CD4-positive, alpha-beta T cell treated with Interleukin-15 for 4 hours (primary cell): ENCODE measurements around the gene TMEM269.
"Not testable (repeated sequence)": the region's sequence is repeated elsewhere in the genome, so short reads cannot be mapped to it uniquely, and the experiment has no call there.

Experiments
- DNase-seq: peaks from one replicate; pipeline ENCODE4 v3.0.0-alpha.2; 2020; ENCODE audit warnings: low spot score

TMEM269 gene

DNA sequence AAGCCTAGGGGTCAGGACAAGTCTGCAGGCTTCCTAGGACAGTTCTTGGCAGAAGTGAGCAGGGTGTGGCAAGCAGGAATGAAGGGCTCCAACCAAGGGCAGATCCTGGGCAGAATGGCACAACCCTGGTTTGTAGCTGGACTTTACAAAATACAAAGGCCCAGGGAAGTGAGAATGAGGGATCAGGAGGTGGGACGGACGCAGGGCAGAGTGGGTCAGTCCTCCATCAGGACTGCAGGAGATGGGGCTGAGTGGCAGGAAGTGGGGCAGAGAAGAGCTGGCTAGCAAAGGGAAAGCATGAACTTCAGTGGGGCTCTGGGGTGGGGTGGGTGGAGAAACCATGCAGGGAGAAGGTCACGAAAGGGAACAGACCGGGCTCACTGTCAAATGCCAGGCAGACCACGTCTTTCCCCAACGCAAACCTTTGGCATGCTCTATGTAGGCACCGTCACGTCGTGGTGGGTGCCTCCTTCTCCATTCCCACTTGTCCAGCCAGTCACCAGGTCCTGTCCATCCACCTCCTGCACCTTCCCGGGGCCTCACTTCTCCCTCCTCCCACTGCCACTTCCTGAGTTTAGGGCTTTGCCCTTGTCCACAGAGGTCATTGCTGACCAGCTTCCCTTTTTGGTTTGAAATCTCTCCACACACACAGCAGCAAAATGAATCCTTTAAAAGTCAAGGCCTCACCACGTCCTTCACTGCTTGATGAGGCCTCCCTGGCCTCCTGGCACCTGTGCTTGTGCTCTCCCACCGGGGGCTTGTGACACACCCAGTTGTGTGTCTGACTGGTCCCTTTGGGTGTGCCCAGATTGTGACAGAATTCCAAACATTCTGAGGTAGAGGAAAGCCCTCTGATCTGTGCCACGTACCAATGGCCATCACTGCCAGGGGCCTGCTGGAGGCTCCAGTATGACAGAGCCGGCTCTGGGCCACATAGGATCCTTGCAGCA is 36.1 kb upstream of the TMEM269 start:
- no peak for DNase-seq

DNA sequence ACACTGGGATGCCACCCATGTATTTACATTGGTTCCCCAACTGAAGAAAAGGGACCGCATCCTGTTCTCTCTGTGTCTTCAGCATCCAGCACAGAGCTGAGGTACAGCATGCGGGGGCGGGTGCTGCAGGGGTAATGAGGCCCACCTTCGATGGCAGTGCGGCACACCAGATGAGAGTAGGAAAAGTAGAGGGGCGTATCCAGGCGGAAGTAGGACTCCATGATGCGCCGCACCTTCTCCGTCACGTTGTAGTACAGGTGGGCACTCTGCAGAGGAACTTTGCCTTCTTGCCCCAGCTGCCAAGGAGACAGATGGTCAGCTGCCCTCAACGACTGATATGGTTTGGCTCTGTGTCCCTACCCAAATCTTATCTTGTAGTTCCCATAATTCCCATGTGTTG is 34.8 kb upstream of the TMEM269 start:
- DNase-seq: no peak

DNA sequence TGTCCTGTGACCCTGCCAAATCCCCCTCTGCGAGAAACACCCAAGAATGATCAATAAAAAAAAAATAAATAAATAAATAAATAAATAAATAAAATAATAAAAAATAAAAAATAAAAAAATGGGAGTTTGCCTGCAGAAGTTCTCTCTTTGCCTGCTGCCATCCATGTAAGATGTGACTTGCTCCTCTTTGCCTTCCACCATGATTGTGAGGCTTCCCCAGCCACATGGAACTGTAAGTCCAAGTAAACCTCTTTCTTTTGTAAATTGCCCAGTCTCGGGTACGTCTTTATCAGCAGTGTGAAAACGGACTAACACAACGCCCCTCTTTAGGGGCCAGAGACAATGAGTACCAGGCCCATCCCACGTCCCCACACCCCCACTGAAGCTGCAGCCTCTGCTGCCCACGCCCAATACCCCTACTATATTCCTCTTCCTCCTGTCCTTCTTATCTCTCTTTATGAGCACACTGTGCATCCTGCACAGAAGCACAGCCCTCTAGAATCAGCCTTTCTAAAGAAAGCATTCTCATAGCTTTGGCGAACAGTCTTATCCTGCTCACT is 33.2 kb upstream of the TMEM269 start:
- not testable (repeated sequence) for DNase-seq

DNA sequence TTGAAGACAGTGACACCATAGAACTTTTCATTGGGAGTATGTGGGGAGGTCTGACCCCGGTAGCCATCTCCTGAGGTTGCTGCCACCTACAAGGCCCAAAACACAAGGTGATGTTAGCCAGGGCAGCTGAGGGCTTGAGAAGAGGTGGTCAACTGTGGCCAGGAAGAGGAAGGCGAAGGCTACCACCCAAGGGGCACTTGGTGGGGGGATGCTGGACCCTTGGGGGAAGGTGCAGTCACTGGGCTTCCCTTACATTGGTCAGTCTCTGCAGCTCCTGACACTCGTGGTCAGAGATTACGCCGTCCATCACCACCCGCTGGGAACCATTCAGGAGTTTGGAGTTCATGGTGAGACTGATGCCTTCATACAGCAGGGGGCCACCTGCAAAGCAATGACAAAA is 32.5 kb upstream of the TMEM269 start:
- DNase-seq: no peak

DNA sequence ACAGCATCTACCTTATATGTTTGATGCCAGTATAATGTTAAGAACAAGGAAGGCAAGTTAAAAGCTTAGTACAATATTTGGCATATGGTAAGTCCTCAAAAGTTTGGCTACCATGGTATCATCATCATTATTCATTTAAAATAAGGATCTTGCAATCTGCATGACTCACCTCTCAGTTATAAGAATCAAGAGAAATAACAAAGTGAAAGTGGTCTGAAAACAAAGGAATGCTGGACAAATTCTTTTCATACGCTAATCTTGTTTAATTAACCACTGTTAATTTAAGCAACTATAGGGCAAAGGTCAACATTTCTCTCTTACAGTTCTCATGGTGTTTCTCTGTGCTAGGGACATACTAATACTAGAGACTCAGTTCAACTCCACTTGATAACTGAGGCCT is 31.7 kb upstream of the TMEM269 start:
- DNase-seq: no peak

DNA sequence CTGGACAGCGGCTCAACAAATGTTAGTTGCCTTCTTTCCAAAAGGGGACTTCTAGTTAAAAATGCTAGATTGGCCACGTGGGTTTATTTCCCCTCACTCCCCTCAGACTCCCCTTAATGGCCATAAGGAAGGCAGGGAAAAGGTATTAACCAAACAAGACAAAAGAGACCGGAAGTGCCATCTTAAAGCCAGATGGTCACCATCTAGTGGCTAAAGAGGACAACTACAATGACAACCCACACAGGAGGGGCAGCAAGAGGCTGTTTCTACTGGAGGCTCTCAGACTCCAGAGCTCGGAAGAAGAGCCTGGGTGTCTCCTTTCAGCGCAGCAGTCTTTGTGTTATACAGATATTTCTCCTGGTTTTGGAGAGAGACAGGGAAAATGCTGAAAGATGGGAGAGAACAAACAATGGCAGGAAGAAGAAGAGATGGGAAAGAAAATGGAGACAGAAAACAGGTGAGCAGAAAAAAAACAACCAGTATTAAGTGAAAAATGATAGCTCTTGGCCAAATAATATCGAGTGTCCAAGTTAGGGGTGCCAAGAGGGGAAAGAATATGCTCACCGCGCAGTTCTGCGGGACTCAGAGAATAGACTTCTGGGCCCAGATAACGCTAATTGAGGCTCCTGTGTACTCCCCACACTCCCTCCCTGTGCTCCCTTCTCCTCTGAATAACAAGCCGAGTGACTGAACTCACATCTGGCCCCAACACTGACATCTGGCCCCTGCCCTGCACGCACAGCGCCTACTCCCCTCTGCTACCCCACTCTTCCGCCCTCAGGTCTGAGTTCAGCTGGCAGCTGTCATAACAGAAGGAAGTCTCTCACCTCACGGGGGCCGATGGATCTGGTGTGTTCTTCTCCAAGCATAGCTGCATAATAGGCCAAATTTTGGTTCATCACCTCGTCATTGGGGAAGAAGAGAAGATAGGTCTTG is 27.6 kb upstream of the TMEM269 start:
- peak; percentile 30 for DNase-seq

DNA sequence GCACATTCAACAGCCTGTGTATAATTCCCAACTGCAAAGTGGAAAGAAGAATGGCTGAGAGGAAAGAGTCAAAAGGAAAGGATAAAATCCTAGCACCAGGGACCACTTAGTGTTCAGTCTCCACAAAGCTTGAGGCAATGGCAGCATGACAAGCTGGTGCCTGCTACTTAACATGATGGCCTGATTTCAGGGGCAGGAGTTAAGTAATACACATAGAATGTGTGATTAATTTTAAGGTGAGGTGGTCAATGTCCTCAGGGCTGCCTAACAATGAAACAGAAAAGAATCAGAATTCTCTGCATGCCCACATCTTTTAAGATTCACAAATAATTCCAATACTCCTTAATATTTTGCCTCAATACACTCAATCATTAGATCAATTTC is 26.9 kb upstream of the TMEM269 start:
- DNase-seq: no peak

DNA sequence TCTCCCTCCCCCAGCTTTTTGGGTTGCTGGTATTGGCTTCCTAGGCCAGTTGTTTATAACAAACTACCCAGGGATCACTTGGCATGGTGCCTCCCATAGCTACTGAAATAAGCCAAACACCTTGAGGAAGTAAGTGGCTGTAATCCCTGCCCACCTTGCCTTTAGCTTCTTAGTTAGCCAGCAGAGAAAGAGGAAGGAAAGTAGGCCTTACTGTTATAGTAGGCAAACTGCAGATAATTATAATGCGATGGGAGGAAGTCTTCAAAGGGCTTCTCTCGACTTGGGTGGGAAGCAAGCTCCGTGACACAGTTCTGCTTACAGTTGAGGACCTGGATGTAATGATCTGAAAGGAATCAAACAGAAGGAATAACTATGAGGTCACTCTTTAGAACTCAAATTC is 26.1 kb upstream of the TMEM269 start:
- no peak for DNase-seq

DNA sequence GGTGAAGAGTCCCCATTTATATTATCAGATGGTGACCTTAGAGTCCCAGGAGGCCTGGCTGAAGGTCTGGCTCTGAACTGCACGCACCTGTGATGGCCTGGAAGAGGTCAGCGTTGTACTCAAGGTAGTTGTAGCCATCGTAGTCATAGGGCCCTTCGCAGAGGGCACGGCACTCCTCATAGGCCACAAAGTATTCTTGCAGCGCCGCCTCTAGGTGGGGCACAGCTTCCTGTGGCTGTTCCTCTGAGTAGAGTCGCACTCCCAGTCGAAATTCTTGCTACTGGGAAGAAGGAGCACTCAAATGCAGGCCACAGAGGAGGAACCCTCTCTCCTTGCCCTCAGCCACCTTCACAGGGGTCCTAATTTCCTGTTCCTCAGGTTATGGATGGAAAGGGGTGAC is 25.7 kb upstream of the TMEM269 start:
- no peak for DNase-seq

DNA sequence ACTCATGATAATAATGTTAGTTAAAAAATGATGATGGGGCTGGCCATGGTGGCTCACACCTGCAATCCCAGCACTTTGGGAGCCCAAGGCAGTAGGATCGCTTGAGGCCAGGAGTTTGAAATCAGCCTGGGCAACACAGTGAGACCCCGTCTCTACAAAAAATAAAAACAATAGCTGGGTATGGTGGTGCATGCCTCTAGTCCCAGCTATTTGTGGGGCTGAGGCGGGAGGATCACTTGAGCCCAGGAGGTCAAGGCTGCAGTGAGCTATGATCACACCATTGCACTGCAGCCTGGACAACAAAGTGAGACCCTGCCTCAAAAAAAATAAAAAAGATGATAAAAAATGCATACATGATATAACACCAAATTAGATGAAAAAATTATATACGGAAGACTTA is 23.2 kb upstream of the TMEM269 start:
- DNase-seq: no peak

DNA sequence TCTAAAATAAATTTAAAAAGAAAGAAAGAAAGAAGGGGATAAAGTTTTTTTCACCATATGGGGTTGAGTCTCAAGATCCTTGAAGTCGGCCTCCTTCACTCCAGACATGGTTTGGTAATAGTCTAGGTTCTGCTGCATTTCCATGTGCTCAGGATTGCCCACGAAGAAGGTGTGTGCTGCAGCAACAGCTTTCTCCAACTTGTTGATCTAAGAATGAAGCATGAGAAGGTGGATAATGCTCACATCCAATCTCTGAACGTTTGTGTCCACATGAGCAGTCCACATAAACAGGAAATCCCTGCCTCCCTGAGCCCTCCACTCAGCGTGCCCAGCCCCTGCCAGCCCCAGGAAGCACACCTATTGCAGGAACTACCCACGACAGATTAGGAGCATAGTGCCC is 22.5 kb upstream of the TMEM269 start:
- no peak for DNase-seq

DNA sequence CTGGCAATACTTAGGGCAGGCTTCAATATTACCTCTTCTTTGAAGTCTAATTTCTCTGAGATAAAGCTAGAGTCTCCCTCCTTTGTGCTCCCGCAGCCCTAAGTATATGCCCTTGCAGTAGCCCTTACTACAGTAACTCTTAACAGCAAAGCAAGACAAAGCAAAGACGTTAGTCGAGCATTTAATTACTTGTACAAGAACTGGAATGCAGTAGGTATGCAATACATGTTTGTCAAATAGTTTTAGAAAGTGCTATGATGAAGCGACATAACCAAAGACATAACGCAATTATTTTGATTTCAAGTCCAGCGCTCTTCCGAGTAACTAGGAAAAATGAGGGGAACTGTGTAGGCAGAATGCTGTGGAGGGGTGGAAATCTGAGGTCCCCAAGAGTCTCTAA is 19.5 kb upstream of the TMEM269 start:
- no peak for DNase-seq

DNA sequence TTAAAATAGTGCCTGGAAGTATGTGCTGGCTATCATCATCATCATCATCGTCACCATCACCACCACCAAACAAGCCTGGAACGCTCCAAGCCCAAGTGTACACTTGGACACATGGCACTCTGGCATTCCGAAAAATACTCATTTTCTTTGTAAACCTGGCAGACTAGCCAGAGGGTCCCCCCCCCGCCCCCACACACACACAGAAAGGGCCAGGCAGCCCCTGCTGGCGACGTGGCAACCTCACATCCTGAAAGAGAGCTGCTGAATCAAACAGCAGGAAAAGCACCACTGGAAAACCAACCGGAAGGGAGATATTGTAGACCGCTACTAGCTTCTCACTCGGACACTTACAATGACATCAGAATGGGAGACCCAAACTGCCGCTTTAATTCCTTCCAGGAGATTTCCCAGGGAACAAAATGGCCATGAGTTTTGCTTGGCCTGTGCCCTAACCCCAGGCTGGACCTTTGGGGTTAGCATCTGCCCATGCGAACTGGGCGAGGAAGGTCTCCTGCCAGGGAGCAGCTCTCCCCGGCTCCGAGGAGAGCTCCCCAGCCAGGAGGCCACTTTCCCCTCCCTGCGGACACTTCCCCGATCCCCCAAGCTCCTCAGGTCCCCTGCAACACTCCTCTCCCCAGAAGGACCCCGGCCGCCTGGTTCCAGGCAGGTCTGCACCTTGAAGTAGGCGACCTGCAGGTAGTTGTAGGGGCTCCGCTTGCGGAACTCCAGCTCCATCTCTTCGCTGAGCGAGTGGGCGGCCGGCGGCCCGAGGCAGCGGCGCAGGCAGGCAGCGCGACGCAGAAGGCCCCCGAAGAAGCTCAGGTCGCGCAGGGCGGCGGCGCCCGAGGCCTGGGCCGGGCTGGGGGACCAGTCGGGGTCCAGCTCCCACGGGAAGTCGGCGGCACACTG is 18.7 kb upstream of the TMEM269 start:
- peak; percentile 8 for DNase-seq

DNA sequence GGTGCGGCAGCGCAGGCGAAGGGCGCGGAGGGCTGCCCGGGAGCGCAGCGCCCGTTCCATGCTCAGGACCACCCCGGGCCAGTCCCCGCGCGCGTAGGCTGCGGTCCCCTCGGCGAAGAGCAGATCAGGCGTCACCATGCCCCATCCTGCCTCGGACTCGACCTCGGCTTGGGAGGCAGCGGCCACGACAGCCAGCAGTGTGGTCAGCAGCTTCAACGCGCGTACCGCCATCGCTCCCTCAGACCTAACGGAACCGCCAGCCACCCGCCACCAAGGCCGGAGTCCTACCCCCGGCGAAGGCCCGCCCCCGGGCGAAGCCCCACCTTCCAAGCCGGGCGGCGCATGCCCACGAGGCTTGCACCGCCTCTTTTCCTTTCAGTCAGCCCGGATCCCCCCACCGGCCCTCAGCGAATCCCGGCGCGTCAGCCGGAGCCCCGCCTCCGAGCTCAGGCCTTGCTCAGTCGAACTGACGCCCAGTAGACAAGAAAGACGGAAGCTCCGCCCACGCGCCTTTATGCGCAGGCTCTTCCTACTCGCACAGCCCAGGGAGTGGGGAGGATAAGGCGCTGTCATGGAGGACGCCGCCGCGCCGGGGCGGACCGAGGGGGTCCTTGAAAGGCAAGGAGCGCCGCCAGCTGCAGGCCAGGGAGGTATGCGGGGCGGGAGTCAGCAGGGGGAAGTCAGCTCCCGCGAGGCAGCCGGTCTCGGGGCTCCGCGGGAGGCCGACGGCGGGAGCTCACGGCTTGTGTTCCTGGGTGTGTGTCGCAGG is 17.9 kb upstream of the TMEM269 start, which contains the start of the genes C1orf50 and P3H1:
Gene C1orf50 (plus strand): TSS at position 509 of the 769 bp plus-strand sequence. CDS start 63 bp downstream, at position 572.
Gene P3H1 (minus strand): TSS at position 288 of the 769 bp plus-strand sequence. CDS start 57 bp downstream, at position 231.
- DNase-seq: peak; percentile 100

DNA sequence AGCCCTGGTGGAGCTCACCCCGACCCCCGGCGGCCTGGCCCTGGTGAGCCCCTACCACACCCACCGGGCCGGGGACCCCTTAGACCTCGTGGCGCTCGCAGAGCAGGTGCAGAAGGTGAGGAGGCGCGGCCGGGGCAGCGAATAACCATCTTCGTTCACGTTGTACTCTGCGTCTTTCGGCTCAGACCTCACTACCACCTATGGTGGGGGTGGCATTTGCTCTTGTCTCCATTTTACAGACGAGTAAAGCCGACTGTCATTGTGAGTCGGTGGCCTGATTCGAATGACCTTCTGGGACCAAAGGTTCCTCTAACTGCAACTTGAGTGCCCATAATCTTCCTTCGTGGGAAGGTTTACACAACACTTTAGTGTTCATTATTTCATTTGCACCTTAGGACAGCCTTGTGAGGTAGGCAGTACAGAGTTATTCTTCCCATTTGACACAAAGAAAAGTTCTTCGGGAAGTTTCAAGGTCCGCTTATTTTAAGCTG is 17.2 kb upstream of the TMEM269 start:
- DNase-seq: no peak

DNA sequence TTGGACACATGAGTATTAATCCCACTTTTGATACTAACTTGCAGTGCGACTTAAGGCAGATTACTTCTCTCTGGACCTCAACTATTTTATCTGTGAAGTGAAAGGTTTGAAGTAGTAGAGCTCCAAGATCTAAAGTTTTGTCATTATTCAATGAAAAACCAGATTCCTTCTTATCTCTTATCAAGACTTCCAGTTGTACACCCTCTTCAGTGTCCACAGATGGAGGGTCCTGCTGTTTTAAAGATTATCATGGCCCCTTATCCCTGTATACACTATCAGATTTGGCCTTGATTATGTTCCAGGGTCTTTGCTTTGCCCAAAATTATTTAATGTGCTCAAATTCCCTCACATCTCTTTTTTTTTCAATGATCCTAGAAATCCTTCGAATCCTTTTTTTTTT is 16.6 kb upstream of the TMEM269 start:
- DNase-seq: no peak

DNA sequence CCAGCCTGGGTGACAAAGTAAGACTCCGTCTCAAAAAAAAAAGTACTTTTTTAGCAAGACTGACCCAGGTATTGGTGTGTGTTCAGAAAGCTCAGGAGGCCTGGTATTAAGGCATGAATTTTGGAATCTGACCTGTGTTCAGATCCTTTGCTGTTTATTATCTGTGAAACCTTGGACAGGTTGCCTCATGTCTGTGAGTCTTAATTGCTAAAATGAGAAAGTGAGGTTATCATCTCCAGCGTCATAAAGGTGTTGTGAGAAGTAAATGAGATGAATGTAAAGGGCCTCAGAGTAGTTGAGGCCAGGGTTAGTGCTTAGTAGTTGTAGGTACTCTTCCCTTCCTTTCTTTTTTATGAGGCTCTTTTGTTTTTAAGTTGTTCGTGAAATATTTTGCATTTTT is 15.0 kb upstream of the TMEM269 start:
- no peak for DNase-seq

DNA sequence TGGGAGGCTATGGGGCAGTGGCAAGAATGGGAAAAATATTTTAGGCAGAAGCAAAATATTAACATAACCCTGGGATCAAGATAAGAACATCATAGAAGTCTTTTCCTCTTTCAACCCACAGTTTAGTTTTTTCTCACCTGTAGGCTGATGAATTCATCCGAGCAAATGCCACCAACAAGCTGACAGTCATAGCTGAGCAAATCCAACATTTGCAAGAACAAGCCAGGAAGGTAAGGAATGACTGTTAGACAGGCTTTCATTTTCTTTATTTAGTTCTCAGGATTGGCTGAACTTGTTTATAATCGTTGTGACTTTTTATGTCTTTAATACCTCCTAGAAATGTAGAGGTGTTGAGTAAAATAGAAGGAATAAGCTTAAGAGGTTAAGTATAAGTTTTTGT is 11.4 kb upstream of the TMEM269 start:
- DNase-seq: no peak

DNA sequence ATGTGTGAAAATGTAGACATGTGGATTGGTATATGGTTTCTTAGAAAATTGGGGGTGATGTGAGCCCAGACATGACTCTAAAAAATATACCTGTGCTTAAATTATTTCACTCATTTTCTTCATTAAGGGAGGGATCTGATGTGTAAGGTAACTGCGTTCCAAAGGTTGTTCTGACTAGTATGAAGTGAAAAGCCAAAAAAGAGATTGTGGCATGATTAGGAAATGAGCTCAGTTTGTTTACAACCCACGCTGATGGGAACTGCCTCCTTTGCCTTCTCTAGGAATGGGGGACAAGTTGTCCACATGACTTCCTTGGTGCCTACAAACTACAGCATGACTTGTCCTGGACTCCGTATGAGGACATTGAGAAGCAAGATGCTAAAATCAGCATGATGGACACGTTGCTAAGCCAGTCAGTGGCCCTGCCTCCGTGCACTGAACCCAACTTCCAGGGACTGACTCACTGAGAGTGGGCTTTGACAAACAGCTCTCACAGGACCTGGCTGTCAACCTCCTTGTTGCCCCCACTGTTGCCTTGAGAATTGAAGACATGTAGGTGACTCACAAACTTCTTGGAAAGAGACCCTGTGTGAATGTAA is 9.8 kb upstream of the TMEM269 start:
- no peak for DNase-seq

DNA sequence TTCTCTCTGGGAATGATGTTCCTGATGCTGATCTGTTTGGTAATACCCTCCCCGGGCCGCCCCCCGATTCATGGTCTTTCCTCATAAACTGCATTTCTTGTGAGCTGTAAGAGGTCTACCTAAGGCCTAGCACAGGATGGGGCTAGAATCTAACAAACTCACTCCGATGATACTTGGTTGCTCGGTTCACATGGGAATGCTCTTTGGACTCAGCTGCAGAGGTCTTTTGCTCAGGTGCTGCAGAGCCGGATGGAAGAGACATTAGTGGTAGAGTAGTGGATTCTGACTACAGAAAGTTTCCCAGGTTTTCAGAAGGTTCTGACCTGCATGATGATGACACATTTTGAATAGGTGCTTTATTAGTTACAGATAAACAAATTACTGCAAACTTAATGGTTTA is 8.3 kb upstream of the TMEM269 start:
- no peak for DNase-seq
